AML-193 (cell line): ENCODE results near the gene ANKRD13B.
A peak's percentile ranks its signal among the peaks of the same experiment; 100 is the strongest.

Experiments used
- DNase-seq, 2 experiments: peaks; one replicate each; lab custom pipeline; 2025; lab: John Stamatoyannopoulos, UW

ANKRD13B gene

DNA sequence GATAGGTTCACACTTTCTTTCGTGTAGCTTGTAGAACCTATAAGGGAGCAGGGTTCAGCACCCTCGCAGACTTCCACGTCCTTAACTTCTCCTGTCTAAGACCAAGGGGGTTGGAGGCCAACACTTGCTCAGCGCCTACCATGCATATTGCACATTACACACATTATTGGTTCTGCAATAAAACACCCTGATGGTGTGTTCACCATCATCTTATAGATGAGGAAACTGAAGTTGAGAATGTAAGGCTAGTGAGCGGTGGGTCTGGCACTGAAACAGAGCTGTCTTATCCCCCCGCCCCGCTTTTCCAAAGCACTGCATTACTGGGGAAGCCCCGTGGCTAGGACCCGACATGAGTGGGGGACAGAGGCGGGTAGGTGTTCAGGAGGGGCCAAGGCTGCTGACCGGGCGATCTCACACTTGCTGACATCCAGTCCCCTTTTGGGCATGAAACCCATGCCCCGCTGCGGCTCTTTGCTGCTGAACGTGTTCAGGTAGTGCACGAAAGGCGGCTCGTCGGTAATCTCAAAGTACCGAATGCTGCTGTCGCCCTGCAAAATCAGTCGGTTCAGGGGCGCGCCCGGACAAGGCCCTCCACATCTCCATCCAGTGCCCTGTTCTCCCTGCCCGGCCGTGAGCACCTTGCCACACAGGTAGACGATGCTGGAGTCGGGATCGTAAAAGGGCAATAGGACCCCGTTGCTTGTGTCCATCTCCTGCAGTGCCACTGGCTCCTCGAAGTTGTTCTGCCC is 23.5 kb downstream of the ANKRD13B start:
- no peak for DNase-seq

DNA sequence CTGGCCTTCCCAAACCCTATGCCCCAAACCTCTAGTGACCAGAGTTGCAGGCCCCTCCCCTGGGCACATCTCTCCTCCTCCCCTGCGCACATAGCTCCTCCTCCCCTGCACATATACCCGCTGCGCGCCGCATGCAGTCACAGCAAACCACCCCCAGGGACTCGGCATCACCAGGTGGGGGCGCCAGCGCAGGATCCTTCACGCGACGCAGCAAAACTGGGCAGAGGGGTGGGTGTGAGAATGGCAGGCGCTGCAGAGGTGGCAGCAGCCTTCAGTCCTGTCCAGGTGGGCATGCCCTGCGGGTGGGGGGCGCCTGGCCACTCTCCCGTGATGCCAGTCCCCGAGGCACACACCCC is 24.2 kb downstream of the ANKRD13B start:
- peak; percentile 92 to 97 for DNase-seq

DNA sequence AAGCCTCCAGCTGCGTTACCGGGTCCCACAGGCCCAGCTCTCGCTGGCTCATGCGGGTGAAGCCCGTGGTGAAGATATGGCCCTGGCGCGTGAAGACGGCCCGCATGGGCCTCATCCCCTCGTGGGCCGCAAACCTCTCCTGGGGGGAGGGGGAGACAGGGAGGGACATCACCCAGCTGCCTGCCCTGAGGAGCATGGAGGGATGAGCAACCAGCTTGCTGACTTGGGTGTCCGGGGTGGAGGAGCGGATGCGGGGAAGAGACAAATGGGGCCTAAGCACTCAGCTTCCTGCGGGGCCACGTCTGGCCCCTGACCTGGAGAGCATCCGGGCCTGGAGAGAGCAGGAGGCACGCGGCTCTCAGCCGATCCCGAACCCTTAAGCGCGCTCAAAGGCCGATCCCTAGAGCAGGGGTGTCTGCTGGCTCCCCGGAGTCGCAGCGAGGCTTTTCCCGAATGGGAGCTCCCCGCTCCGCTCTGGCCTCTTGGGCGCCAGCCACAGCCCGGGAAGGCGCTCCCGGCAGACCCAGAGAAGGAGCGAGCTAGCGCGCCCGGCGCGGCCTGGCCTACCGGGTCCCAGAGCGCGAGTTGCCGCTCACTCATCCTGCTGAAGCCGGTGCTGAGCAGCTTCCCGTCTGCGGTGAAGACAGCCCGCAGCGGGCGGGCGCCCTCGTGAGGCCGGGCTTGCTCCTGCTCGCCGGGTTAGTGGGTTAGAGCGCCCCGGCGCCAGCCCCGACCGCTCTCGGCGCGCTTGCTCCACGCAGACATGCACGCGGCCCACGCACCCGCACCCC is 24.7 kb downstream of the ANKRD13B start:
- peak; percentile 86 to 89 for DNase-seq

DNA sequence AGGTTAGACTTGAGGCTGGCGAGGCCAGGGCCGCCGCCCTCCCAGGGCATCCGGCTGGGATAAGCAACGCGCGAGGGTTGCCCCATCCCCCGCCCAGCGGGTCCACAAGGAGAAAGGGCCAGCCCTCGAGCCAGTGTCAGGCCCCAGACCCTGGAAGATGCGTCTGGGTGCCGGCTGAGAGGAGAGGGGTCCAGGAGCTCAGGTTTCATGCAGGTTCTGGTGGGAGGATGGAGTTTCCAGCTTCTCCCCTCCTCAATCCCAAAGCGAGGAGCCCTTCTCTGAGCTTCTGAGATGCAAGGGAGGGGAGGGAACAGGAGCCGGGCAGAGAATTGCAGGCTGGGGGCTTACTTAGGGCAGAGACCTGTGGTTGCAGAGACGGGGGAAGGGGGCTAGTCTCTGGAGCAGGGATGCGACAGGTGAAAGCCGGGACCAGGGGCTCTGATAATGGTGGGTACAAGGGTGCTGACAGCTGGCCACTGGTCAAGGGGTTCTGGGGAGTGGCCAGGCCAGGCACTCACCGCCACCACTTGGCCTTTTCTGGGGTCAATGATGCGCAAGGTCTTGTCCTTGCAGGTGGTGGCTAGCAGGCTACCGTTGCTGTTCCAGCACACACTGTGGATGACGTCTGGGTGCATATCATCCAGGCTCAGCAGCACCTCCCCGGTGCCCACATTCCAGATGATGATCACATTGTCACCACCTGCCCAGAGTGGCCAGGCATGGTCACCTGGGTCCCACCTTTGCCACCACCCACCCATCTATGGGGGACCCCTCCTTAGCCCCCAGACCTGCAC is 25.5 kb downstream of the ANKRD13B start:
- no peak for DNase-seq

DNA sequence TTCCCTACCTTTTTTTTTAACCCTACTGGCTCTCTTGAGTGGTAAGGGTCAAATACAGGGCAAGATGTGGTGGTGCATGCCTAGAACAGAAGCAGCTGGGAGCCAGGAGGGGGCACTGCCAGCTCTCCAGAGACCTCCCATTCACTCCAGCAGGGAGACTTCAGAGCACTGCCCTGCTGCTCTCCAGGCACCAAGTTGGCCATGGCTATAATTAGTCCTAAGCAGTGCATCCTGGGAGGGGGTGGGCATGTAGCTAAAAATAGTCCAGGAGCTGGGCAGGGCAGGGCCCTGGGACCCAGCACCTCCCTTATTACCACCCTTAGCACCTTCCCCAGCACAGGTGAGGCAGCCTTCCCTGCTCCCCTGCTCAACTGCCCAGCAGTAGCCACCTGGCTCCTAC is 26.3 kb downstream of the ANKRD13B start:
- peak; percentile 41 to 60 for DNase-seq

DNA sequence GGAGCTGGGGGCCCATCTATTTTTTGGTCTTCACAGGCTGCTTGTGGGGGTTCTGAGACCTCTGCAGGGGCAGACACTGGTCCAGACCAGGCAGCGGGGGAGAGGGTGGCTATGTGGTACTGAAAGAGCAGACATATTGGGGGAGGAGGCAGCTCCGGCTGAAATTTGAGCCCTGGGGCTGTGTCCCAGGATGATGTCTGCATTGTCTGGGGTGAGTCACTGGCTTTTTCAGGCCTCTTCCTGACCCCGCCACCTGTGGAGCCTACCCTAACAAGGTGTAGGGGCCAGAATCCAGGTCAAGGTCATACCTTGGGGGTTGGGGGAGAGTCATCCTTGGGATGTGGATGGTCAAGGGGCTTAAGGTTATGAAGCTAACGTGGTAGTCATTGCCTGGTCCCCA is 27.3 kb downstream of the ANKRD13B start:
- DNase-seq: no peak

DNA sequence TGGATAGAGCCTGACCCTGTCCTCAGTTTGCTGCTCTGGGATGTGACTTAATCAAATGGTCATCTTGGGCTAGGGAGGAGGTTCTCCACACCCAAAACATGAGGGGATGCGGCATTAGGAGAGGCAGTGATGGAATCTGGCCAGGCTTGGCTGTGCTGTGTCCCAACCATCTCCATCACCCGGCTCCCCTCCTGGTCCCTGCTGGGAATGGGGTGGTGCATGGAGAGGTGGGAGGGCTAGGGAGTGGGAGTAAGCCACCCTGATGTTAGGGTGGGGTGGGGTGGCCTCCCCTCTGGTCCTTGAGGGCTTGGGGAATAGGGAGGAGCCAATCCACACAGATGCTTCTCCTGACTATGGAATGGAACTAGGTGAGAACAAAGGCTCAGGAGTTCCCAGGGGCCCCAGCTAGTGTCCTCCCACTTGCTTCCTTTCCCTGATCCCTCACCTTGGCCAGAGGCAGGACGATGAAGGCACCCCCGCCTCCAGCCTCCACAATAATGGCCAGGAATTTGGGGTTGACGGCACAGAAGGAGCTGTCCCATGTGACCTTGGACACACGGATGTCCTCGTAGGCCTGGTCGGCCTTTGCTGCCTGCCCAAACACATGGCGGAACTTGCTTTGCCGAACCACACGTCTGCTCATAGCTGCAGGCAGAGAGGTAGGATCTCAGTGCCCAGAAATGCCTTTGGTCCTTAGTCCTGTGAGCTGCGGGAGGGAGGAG is 28.0 kb downstream of the ANKRD13B start:
- no peak for DNase-seq

DNA sequence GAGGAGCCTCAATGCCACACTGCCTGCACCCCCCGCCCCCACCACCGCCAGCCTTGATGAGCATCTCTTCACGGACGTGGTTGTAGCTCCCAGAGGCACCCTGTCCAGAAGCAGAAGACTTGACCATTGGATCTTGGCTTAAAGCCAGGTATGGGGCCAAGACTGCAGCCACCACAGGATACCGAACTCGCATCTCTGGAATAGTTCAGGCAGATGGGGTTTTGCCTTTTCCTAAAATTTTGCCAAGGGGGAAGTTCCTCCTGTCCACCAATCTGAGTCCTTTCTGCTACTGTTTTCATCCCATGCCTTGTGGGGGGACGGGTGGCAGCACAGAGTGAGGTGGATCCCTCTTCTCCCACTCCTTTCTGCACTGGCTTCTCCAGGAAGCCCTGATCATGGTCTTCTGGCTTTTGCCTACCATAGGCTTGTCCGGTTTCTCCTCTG is 28.8 kb downstream of the ANKRD13B start:
- no peak for DNase-seq

DNA sequence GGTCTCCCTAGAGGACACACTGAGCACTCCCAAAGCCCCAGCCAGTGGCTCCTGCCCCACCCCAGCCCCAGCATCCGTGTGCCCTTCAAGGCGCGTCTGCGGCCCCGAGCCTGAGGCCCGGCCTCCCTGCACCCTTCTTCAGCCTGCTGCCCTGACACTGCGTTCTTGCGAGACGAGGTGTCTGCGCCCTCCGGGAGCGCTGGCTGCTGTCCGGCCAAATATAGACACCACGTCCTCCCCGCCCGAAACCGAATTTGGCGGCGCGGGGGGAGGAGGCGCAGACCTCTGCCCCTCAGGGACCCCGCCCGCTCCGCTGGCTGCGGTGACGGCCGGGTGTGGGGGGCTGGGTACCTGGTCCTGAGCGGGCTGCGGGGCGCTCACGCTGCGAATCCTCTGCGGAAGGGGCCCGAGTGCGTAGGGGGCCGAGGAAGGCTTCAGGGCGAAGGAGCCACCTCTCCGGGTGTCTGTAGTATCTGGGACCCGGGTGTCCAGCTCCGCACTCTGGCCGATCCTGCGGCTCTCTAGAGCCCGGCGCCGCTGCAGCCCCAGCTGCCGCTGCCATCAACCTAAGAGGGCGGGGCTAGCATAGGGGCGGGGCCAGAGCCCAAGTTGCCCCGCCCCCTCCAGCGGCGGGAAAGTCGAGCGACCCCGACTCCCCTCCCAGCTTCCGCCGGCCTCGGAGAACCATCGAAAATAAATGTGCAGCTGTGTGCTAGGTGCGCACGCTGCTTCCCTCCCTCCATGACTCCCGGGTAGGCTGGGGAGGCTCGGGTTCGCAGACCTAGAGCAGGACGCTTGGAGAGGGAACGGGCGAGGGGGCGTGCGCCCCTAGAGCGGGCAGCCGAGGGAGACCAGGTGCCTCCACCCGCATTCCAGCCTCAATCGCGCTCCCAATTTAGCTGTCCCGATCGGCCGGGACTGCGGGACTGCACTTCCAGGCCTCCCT is 29.7 kb downstream of the ANKRD13B start, which contains the start of gene CORO6:
Gene CORO6, minus strand, starts transcription at position 576 of the 946 bp plus-strand sequence. CDS start 1,491 bp downstream, outside the sequence.
- DNase-seq: peak; percentile 24 to 48

DNA sequence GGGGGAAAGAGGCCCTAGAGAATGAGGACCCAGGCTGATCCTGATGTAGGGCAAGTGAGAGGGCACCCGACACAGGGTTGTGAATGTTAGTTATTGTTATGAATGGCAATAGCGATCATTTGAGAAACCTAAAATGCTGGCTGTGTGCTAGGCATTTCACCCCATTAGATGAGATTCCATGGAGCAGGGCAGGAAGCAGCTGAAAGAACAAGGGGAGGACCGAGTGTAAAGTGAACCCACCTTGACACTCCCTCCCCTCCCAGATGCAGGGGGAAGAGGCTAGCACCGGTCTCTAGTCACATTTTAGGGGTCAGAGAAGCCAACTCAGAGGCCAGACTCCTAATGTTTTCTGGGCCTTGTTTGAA is 30.3 kb downstream of the ANKRD13B start:
- no peak for DNase-seq

DNA sequence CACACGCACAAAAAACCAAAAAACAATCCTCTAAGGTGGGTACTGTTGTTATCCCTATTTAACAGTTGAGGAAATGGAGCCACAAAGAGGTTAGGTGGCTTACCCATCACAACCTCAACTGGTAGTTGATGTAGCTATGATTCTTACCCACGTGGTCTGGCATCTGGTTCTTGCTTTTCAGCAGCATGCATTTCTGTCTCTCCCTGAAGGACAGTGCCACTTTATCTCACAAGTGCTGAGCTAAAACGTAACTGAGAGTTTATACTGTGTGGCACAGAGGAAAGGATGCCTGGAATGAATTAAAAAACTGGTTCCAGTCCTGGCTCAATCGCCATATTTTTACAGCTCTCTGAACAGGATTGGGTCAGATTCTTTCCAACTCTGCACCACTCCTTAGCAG is 31.7 kb downstream of the ANKRD13B start:
- no peak for DNase-seq

DNA sequence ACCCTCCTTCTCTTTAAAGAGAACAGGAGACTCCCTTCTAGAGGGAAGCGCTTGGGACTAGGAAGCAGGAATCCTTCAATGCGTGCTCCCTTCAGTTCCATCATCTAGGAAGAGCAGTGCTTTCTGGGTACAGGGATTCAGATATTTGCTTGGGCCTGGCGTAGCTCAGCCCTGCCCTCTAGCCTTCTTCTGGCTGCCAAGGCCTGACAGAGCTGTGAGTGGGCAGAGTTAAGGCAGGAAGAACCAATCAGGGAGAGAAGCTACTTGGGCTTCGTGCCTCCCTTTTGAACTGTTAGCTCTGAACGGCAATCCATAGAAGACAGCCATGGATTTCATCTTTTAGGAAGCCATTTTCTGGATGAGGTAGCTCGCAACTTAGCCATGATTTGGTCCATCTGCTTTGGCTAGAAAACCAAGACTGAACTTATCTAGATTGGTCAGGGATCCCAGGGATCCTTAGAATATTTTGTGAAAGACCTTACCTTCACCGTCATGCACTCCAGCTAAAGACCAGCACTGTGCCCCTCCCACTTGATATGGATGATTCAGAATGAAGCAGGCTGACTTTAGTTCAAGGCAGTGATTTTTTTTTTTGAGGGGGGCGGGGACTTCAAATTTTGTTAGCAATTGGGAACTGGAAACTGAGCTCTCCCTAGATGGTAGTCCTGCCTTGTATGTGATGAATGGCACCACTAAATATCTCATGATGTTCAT is 32.3 kb downstream of the ANKRD13B start:
- no peak for DNase-seq

DNA sequence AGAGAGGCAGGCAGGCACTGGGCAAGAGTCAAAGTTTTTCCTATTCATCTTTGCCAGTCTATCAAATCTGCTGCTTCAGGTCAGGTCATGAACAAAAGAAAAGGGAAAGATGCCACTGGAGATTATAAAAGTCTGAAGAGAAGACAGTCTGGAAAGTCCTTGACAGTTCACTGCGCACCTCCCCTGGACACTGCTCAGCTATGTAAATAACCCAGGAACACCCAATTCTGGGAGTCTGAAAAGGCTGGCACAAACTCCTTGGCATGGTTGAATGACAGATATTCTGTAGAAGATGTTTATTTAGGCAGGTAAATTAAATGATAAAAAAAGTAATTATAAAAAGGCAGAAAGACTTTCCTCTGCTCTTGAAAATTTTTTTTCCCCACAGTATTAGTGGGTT is 35.0 kb downstream of the ANKRD13B start:
- no peak for DNase-seq

DNA sequence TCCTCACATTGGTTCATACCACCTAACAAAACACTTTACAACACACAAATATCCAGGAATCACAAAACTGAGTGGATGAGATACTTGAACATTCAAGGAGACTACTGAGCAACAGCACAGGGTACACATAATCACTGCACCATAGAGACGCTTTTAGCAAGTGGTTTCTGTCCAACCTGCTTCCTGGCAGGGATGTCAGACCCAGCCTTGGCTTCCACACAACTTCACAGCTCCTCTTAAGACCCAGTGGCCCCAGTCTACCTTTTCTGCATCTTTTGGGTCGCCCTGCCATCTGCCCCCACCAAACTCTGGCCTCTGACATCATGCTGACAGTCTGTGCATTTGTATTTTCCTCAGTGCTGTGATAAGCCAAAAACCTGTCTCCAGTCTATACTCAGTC is 35.7 kb downstream of the ANKRD13B start:
- DNase-seq: no peak

DNA sequence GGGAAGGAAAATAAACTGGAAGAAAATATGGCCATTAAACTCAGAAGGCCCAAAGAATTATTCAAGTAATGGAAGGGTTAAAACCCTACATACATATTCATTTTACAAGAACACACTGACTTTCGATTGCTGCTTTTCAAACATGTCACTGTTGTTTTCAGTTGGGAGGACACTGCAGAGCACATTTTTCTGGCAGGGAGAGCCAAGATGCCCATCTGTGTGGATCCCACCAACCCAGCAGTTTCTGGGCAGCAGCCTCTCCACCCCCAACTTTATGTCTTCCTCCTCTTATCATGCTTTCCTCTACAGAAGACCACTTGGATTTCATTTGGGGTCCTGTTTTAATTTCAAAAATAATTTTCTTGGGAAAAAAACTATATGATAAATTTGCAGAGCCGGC is 36.9 kb downstream of the ANKRD13B start:
- no peak for DNase-seq

DNA sequence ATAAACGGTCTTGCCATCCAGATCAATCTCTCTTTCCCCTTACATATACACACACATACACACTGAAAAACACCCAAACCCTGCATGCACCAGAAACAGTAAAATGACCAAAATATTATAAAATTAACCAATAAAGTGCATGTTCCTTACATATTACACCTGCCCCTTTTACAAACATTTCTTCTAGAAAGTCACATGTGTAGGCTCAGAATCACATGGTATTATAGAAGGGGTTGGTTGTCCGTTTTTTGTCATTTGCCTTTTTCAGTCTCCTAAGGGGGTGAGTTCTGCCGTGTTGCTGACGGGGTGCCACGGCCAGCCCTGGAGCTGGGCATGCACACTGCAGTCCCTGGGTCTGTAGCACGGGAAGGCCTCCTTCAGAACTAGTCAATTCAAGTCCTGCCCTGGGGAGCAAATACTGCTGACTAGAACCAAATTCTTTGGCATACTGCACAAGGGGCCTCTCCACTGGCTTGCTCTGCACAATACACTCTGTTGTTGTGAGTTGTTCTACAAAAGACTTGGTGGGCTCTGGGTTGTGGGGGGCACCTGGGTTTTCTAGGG is 37.8 kb downstream of the ANKRD13B start:
- DNase-seq: no peak

DNA sequence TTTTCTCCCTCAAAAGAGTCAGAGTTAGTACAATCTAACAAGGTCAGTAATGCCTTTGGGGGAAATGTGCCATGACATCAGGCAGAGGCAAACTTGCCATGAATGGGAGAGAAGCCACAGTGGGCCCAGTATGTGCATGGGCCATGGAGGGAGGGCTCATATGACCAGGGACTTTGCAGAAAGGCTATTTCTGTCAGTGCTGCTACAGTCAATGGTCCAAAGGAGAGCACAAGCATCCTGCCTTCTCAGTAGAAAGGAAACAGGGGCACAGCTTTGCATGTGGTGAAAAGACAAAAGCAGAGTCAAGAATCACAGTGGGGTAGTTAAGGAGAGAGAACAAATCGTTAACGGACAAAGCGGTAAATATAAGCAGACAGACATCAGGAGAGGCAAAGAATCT is 41.0 kb downstream of the ANKRD13B start:
- DNase-seq: no peak

DNA sequence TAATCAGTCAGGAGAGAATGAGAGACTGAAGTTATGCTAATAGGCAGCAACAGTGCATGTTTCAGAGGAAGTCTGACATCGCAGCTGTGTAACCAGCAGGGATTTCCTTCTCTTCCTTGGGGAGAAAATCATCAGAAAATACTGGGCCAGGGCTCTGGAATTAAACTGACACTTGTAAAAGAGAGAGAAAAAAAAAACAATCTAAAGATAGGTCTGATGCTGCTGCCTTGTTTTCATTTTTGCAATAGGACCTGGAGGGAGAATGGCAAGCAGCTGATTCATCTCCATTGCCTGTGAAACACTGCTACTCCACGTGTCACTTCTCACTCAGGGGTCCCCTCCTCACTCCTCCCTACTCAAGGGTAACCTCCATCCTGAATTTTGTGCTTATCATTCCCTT is 47.5 kb downstream of the ANKRD13B start:
- DNase-seq: no peak

DNA sequence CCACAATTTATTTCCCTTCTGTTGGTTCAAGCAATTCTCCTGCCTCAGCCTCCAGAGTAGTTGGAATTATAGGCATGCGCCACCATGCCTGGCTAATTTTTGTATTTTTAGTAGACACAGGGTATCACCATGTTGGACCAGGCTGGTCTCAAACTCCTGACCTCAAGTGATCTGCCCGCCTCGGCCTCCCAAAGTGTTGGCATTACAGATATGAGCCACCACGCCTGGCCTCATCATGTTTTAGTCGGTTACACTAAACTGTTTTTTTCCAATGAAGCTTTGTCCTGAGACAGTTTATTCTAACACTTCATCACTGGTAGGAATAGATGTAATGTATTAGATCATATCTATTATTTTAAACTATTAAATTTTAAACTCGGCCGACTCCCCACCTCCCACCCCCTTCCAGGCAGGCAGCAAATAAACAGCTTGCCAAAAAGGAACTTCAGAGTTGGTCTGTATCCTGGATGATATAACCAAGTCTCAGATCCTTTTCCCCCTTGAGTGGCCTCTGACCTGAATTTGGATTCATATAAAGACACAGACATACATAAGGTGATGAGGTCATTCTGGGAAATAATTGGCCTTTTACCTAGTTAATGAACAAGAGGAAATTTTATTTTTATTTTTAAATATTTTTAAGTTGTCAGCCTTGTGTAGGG is 48.2 kb downstream of the ANKRD13B start:
- no peak for DNase-seq
